WTC11 (cell line): ENCODE data around the gene PTPRS.

Experiments used
- CREB1 ChIP-seq: sonication (generic); formaldehyde crosslinking; IDR thresholded peaks from 2 replicates; pipeline ENCODE4 v1.8.0; 2023; ENCODE audit warnings: mild to moderate bottlenecking, missing genetic modification reagents
- IRF2 ChIP-seq: sonication (generic); formaldehyde crosslinking; IDR thresholded peaks from 2 replicates; pipeline ENCODE4 v1.8.0; 2022; ENCODE audit warnings: low read depth, missing genetic modification reagents, borderline replicate concordance
- JAZF1 ChIP-seq: fragments of 250-450 bp; sonication (Bioruptor Pico); IDR thresholded peaks from 2 replicates; pipeline ENCODE4 v1.9.0; 2021; ENCODE audit warnings: moderate library complexity, mild to moderate bottlenecking, inconsistent platforms
- TF ChIP-seq, protein P1 (sequence below): sonication (generic); formaldehyde crosslinking; IDR thresholded peaks from 2 replicates; pipeline ENCODE4 v1.8.0; 2023; ENCODE audit warnings: missing genetic modification reagents
- TF ChIP-seq, protein P2 (sequence below): fragments of 200-600 bp; IDR thresholded peaks from 2 replicates; pipeline ENCODE4 v1.8.0; 2022; ENCODE audit warnings: antibody characterized with exemption

DNA sequence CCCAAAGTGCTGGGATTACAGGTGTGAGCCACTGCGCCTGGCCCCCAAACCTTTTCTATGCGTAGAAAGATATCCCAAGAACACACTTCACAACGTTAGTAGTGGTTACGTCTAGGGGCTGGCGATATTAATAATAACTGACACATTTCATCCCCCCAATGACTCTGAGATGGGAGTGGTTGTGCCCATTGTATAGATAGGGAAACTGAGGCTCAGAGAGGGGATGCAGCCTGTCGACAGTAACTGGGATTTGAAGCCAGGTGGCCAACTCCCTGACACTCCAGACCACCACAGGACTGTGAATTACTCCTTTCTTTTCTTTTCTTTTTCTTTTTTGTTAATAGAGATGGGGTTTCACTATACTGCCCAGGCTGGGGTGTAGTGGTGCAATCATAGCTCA is 25.3 kb upstream of the PTPRS start:
- TF ChIP-seq, protein P1, sequence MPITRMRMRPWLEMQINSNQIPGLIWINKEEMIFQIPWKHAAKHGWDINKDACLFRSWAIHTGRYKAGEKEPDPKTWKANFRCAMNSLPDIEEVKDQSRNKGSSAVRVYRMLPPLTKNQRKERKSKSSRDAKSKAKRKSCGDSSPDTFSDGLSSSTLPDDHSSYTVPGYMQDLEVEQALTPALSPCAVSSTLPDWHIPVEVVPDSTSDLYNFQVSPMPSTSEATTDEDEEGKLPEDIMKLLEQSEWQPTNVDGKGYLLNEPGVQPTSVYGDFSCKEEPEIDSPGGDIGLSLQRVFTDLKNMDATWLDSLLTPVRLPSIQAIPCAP (CRISPR knock-in tag) = no peak
- no peak for TF ChIP-seq CREB1 (CRISPR knock-in tag)
- TF ChIP-seq, protein P2, sequence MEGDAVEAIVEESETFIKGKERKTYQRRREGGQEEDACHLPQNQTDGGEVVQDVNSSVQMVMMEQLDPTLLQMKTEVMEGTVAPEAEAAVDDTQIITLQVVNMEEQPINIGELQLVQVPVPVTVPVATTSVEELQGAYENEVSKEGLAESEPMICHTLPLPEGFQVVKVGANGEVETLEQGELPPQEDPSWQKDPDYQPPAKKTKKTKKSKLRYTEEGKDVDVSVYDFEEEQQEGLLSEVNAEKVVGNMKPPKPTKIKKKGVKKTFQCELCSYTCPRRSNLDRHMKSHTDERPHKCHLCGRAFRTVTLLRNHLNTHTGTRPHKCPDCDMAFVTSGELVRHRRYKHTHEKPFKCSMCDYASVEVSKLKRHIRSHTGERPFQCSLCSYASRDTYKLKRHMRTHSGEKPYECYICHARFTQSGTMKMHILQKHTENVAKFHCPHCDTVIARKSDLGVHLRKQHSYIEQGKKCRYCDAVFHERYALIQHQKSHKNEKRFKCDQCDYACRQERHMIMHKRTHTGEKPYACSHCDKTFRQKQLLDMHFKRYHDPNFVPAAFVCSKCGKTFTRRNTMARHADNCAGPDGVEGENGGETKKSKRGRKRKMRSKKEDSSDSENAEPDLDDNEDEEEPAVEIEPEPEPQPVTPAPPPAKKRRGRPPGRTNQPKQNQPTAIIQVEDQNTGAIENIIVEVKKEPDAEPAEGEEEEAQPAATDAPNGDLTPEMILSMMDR = no peak
- TF ChIP-seq IRF2 (CRISPR knock-in tag) = no peak
- no peak for TF ChIP-seq JAZF1
